ENCODE measurements around the gene CPED1.
"Not testable (repeated sequence)": the region's sequence is repeated elsewhere in the genome, so short reads cannot be mapped to it uniquely, and the experiment has no call there.

CPED1 gene

DNA sequence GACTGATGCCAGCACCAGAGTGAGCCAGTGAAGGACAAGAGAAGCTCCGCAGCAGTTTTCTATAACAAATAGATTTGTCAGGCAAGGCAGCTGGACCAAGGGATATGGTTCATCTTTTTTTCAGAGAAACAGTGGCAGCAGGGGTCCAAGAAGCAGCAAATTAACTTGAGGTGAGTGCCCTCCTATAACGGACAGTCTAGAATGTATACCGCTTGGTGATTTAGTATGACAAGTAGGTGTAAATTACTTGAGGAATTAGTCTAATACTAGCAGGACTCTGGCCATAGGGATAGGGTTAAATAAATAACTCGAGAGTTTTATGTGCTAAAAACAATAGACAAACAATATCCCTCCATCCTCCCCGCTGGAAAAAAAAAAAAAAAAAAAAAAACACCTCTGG, 187.3 kb downstream of the CPED1 start:
- in situ Hi-C loops (cut with HindIII; ENCODE audit: low pct_ligation_motif_present, low pct_unique_long_range_greater_than_20kb, low sequenced_read_pairs), result no loop called here
- no peak for DNase-seq

DNA sequence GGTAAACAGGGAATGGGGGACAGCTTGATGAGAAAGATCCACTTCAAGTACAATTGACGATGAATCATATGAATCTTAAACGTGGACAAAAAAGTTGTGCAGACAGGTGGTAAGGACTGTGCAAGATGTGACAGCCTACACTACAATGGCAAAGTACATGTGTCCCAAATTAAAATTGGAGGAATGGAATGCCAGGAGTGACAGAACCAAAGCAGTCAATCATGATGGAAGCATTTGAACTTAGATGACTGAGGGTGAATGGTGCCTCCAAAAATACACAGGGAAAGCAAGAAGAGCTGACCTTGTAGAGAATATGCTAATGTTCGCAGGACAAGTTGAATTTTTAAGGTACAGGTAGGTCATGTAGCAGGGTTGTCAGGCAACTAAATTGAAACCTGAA, 189.9 kb downstream of the CPED1 start:
- no peak for DNase-seq
- in situ Hi-C loops (cut with HindIII; ENCODE audit: low pct_ligation_motif_present, low pct_unique_long_range_greater_than_20kb, low sequenced_read_pairs), result no loop called here

DNA sequence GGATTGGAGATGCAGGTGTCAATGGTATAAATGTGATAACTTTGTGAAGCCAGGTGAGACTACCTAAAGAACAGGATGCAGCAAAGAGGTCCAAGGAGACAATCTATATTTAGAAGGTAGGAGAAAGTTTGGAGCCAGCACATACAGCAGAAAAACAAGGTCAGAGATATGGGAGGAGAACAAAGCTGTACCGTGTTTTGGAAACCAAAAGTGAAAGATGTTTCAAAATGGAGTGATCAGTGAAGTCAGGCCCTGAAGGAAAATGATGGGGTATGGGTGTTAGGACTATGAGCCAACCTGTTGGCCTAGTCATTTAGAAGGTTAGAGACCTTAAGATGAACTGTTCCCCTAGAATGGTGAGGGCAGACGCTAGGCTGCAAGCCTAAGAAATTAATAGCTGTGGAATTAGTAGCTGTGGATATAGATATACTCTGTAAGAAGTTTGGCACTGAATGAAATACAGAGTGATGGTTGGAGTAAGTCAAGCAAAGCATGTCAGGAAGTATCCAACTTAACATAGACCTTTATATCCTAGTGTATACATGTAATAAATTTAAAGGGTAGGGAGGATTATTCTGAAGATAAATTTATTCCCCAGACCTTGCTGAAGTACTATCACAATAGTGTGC, 190.5 kb downstream of the CPED1 start:
- in situ Hi-C loops (cut with HindIII; ENCODE audit: low pct_ligation_motif_present, low pct_unique_long_range_greater_than_20kb, low sequenced_read_pairs), result no loop called here
- no peak for DNase-seq

DNA sequence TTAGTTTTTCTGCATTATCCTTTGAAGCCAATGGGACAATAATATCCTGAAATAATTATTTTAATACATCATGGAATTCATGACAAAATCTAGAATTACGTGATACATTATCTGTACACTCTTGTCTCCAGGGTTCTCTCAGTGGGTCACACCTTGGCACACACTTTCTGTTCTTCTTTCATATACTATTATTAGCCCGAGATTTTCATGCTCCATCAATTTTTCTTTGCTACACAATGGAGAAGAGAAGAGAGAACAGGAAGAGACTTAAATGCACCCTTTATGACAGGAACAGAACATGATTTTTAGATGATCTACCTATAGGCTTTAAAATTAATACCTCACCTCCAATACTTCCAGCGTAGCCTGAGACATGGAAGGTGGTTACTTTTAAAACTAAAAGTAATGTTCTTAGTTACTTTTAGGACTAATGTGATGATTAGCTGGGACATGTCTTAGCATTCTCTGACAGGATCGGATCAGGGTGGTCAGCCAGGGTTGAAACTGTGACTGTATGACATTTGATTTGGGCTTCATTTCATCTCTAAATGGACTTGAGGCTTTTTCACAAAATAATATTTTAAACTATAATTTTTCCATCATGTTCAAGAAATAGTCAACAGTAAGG, 192.0 kb downstream of the CPED1 start:
- no peak for DNase-seq
- in situ Hi-C loops (cut with HindIII; ENCODE audit: low pct_ligation_motif_present, low pct_unique_long_range_greater_than_20kb, low sequenced_read_pairs), result no loop called here

DNA sequence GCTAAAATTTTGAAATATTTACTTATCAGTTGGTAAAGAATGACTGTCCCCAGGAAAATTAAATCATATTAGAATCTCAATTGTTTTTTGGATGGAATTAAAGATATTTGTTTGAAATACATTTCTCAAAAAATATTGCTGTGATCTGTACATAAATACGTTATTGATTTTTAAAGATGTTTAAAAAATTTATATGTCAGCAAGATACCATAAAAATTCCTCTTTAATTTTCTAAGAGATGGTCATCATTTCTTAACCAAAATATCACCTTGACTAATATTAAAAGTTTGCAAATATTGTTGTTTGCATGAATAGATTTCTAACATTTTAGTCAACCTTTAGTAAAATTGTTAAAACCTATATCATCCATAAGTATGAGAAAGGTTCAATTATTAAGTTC, 192.8 kb downstream of the CPED1 start:
- in situ Hi-C loops (cut with HindIII; ENCODE audit: low pct_ligation_motif_present, low pct_unique_long_range_greater_than_20kb, low sequenced_read_pairs), result no loop called here
- DNase-seq, result no peak

DNA sequence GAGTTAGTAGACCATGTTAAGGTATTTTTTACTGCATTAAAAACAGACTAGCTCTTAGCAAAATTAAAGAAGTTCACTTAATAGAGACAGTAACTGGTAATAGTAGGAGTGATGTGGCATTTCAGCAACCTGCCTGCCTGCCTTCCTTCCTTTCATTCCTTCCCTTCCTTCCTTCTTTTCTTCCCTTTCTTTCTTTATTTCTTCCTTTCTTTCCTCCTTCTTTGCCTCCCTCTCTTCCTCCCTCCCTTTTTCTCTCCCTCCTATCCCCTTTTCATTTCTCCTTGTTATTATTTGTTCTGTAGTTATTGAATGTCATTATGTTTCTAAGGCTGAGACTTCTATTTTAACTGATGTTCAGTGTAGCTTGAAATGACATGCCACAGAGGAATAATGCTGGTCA, 193.8 kb downstream of the CPED1 start:
- no peak for DNase-seq
- in situ Hi-C loops (cut with HindIII; ENCODE audit: low pct_ligation_motif_present, low pct_unique_long_range_greater_than_20kb, low sequenced_read_pairs), result no loop called here

DNA sequence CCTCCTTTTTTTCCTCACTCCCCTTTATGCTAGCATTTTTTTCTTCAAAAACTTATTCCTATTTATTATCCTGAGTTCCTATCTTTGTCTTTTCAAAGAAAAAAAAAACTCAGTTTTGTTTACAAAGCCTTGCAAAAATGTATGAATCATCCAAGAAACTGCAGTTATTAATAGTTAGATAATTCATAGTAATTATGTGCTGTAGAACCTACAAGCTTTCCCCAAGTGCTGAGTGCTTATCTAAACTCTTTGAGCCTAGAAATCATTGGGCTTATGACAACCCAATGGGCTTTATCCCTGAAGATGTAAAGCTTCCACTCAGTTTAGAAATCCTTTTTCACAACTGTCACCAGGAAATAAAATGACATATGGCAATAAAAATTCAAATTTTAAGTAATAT, 194.4 kb downstream of the CPED1 start:
- in situ Hi-C loops (cut with HindIII; ENCODE audit: low pct_ligation_motif_present, low pct_unique_long_range_greater_than_20kb, low sequenced_read_pairs), result no loop called here
- DNase-seq, result no peak

DNA sequence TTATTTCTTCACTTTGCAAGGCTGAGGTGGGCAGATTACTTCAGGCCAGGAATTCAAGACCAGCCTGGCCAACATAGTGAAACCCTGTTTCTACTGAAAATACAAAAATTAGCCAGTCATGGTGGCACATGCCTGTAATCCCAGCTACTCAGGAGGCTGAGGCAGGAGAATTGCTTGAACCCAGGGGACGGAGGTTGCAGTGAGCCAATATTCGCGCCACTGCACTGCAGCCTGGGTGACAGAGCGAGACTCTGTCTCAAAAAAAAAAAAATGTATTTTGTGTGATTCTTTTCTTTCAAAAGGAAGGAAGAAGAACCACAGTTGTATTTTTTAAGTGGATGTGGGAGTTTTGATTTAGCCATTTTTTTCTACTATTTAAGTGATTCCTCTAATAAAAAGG, 195.4 kb downstream of the CPED1 start:
- in situ Hi-C loops (cut with HindIII; ENCODE audit: low pct_ligation_motif_present, low pct_unique_long_range_greater_than_20kb, low sequenced_read_pairs); DNase-seq: not testable (repeated sequence)

DNA sequence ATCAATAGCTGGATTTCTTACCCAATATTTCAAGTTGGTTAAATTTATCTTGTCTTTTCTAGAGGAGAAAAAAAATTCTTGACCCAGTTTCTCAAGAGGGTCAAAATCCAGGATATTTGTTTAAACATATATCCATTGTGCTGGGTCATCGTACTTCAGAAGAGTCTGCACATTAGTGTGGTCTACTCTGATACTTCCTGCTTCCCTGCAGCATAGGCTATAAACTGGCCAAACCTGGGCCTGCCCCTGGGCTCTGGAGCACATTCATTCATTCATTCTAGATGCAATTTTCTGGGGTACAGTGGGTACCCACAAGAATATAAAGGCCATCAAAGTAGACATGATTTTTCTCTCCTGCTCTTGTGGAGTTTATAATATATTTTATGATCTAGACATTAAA, 198.2 kb downstream of the CPED1 start:
- in situ Hi-C loops (cut with HindIII; ENCODE audit: low pct_ligation_motif_present, low pct_unique_long_range_greater_than_20kb, low sequenced_read_pairs), result no loop called here
- no peak for DNase-seq

DNA sequence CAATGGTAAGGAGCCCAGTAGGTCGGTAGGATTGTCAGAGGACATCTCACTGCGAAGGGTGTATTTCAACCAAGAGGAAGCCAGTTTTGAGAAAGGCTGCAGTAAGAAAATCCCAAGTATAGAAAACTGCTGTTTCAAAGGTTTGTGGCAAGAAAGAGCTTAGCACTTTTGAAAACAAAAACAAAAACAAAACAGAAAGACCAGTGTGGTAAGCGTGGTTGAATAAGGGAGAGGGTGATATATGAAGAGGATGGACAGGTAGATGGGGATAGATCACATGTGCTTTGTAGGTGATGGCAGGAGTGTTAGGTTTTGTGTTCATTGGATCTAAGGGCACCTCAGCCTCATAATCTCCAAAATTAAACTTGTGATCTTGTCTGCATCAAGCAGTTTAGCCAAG, 198.7 kb downstream of the CPED1 start:
- DNase-seq, result no peak
- in situ Hi-C loops (cut with HindIII; ENCODE audit: low pct_ligation_motif_present, low pct_unique_long_range_greater_than_20kb, low sequenced_read_pairs), result no loop called here

DNA sequence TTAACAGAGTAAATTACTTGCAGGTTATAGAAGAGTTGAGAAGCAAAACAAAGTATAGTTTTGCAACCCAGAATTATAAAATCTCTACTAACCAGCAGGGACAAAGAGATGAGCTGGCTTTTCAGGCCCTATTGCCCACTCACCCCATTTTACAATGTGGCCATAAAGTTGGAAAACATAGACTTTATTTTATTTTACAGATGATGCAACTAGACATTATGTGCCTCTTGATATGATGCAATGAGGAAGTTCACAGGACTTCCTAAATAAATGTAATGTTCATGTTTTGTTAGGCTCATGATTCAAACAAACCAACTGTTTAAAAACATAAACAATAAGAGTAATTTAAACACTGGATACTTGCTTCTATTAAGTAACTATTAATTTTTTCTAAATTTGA, 199.2 kb downstream of the CPED1 start:
- in situ Hi-C loops (cut with HindIII; ENCODE audit: low pct_ligation_motif_present, low pct_unique_long_range_greater_than_20kb, low sequenced_read_pairs), result no loop called here
- no peak for DNase-seq

DNA sequence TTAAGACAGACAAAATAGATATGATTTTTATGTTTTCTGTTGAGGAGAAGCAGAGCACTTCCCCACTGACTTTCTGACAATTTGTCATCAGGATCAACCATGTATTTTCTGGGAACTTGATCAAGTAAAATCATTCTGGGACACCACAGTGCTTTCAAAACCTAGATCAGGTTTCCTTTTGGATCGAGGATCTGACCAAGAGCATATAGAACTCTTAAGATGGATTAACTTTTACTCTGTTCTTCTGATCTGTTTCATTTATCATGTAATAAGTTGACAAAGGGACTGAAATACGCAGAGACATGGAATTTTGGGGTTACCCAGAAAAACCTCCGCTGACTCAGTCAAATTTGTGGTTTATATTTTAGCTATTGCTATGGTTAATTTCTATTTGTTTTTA, 204.3 kb downstream of the CPED1 start:
- no peak for DNase-seq
- in situ Hi-C loops (cut with HindIII; ENCODE audit: low pct_ligation_motif_present, low pct_unique_long_range_greater_than_20kb, low sequenced_read_pairs), result no loop called here

DNA sequence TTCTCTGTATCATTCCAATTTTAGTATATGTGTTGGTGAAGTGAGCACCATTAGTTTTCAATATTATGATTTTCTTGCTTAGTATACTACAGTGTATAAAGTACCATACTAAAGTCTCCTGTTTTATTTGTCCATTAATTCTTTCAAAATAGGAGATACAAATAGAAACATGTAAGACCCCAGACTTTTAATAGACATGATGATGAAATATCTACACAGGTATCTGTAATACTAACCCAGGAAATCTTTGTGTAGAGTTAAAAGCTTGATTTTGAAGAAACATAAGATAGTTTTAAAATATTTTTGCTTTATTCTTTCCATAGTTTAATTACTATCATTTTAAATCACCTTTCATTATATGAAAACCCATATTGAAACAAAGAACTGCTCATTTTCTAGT, 206.5 kb downstream of the CPED1 start:
- in situ Hi-C loops (cut with HindIII; ENCODE audit: low pct_ligation_motif_present, low pct_unique_long_range_greater_than_20kb, low sequenced_read_pairs), result no loop called here
- no peak for DNase-seq

DNA sequence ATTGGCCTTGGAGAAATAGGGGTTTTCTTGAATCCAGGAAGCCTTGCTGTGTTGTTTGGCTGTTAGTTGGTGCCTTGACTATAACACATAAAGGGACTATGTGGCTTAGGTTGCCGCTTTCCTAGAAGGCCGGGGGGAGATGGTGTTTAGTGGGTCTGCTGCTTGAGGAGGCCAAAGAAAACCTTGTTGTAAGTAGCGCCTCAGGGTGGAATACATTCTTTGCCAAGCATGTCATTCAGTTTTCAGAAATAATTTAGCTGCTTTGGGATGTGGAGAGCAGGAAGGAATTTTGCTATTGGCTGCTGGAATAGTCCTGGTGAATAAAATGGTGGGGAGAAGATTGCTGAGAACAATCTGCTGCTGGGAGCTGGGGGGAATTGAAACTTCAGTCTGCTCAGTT, 207.4 kb downstream of the CPED1 start:
- DNase-seq, result no peak
- in situ Hi-C loops (cut with HindIII; ENCODE audit: low pct_ligation_motif_present, low pct_unique_long_range_greater_than_20kb, low sequenced_read_pairs), result no loop called here

DNA sequence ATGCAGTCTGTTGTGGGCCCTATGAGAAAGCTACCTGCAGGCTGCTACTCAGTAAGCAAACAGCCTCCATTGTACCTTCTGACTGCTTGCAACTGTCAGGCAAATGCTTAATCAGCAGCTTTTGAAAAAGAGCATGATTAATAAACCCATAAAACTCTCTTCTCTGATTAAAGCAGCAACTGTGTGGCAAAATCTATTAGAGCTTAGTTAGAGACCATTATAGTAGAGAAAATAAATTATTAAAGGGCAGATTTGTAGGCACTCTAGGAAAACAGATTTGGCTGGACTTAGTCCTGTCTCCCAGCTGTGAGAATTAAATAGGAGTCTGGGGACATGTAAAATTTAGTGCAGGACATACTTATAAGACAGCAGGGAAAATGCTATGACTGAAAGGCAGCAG, 207.8 kb downstream of the CPED1 start:
- no peak for DNase-seq
- in situ Hi-C loops (cut with HindIII; ENCODE audit: low pct_ligation_motif_present, low pct_unique_long_range_greater_than_20kb, low sequenced_read_pairs), result no loop called here

DNA sequence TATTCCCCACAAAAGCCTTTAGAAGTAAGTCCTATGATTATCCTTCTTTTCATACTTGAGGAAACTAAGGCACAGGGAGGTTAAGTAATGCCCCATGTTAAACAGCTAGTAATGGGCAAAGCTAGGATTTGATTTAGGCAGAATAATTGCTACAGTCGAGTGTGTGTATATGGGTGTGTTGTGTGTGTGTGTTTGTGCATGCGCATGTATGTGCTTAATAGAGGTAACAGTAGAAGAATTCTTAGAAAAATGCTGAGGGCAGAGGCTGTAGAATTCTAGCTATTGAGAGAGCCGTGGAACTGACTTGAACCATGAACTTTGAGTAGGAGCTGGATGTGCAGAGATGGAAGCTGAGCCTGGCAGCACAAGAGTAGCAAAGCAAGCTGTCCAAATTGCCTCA, 208.9 kb downstream of the CPED1 start:
- DNase-seq, result no peak
- in situ Hi-C loops (cut with HindIII; ENCODE audit: low pct_ligation_motif_present, low pct_unique_long_range_greater_than_20kb, low sequenced_read_pairs), result no loop called here

DNA sequence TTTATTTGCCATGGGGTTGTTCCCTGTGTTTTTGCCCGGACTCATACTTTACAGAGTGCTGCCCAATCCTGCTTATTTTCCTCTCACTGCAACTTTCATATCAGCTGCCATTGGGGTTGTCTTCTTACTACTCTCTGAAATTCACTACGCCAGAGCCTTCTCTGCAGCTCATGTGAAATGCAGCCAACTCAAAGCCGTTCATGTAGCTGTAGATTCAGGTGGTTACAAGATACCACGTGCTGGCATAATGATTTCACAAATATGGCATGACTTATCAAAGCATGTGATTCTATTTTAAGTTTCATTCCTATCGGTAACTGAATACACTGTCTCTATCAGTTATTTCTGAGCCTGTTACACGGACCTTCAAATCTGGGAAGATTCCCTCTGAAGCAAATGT, 210.0 kb downstream of the CPED1 start:
- no peak for DNase-seq
- in situ Hi-C loops (cut with HindIII; ENCODE audit: low pct_ligation_motif_present, low pct_unique_long_range_greater_than_20kb, low sequenced_read_pairs), result no loop called here

DNA sequence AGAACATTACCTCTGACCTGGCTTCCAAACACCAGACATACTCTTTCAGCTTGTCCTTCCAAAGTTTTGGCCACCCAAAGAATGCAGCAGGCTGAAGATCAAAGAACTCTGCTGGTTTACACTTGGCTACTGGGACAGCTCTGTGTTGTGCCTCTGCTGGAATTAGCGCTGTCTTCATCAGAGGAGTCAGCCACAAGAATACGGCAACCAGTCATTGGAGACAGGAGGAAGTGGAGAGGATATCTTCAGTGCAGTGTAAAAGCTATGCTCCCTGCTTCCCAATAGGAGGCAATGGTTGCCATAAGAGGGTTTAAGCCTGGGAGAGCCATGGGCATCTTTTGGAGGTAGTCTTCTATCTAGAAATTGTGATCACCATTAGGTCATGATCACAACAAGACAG, 213.6 kb downstream of the CPED1 start:
- no peak for DNase-seq
- in situ Hi-C loops (cut with HindIII; ENCODE audit: low pct_ligation_motif_present, low pct_unique_long_range_greater_than_20kb, low sequenced_read_pairs), result no loop called here

DNA sequence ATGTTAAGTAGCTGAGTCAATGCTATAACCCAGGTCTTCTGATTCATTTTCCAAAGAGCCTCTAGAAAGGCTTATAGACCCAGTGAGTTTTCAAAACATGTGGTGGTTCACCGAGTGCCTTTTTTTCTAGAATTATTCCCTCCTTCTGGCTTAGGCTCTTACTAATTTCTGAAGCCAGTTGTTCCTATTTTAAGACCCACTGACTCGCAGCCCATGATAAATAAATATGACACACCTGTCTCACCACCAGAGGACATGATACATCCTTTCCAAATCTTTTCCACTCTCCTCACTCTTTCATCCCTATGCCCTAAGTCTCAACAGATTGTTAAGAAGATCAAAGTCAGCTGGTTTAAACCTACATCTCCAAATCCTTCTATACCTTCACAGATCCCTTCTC, 214.3 kb downstream of the CPED1 start:
- in situ Hi-C loops (cut with HindIII; ENCODE audit: low pct_ligation_motif_present, low pct_unique_long_range_greater_than_20kb, low sequenced_read_pairs), result no loop called here
- no peak for DNase-seq

DNA sequence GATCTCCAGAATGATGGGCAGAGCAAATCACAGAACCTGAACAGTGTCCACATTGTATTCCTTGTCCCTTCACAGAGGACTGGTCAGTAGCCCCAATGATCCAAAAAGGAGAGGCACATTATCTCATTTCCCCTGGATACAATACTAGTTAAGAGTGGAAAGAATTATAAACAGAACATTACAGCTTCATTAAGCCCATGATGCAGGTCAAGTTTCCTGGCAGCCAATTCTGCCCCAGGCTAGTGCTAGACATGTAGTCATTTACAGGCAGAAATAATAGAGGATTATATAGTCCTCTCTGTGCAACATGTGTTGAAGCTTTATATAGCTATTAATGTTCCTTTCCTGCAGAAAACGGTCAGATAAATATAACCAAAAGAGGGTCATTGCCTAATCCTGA, 216.0 kb downstream of the CPED1 start:
- no peak for DNase-seq
- in situ Hi-C loops (cut with HindIII; ENCODE audit: low pct_ligation_motif_present, low pct_unique_long_range_greater_than_20kb, low sequenced_read_pairs), result no loop called here

DNA sequence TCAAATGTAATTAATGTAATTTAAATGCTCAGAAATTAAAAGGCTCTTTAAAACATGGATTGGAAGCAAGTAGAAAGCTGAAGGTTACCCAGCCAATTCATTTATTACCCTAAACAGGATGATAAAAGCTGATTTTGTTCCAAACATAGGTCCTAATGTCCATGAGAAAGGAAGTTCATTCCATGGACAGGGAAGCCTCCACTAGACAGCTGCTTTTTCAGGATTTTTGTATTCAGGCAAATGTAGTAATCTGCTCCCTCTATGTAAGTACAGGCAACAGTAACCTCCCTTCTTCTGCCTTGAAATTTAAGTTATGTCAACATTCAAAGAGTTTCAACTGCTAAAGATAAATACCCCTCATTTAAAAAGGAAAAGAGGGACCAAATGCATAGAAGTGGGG, 217.3 kb downstream of the CPED1 start:
- no peak for DNase-seq

More for the DNA sequence above, 217.3 kb downstream of the CPED1 start:
- in situ Hi-C loops (cut with HindIII; ENCODE audit: low pct_ligation_motif_present, low pct_unique_long_range_greater_than_20kb, low sequenced_read_pairs), result no loop called here

Measured in ACHN (cell line).